Stromal cell of bone marrow (primary cell): ENCODE results near the gene CELF6.
"Not testable (repeated sequence)": the region's sequence is repeated elsewhere in the genome, so short reads cannot be mapped to it uniquely, and the experiment has no call there.

Experiments
- DNase-seq: peaks from one replicate; pipeline ENCODE4 v3.0.0-alpha.2; 2012; ENCODE audit warnings: low read depth

The CELF6 gene

GRCh38 chr15:72315706-72316370 is 4.1 kb downstream of the CELF6 start:
- no peak for DNase-seq

DNA sequence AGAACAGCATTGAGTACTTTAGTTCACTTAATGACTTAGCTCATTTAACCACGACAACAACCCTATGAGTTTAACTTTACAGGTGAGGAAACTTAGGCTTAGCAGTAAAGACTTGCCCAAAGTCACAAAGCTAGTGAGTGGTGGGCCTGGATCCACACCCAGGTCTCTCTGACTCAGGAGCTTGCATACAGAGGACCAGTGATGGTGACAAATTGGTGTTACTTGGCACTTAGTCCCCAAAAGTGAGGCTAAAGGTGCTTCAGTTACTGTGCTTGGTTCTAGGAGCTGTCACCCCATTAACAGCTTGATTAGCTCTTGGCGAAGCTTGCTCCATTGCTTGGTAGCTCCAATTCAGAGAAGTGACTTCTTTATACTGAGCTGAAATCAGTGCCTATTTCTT is 6.1 kb downstream of the CELF6 start:
- no peak for DNase-seq

DNA sequence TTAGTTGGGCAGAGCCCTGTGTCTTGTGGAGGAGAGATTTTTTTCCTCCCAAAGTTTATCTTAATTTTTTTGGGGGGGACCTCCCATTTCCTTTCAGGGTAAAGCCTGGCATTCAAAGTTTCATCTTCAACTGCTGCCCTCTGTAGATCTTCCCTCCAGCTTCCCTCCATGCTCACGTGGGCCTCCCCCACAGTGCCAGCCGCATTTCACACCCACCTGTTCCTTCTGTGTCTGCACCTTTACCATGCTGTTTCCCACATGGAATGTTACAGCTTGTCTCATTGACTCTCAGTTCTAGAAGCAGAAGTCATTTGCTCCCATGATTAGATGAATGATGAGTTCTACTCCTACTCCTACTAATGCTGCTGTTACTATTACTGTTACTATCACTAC is 6.5 kb downstream of the CELF6 start:
- DNase-seq, result no peak

DNA sequence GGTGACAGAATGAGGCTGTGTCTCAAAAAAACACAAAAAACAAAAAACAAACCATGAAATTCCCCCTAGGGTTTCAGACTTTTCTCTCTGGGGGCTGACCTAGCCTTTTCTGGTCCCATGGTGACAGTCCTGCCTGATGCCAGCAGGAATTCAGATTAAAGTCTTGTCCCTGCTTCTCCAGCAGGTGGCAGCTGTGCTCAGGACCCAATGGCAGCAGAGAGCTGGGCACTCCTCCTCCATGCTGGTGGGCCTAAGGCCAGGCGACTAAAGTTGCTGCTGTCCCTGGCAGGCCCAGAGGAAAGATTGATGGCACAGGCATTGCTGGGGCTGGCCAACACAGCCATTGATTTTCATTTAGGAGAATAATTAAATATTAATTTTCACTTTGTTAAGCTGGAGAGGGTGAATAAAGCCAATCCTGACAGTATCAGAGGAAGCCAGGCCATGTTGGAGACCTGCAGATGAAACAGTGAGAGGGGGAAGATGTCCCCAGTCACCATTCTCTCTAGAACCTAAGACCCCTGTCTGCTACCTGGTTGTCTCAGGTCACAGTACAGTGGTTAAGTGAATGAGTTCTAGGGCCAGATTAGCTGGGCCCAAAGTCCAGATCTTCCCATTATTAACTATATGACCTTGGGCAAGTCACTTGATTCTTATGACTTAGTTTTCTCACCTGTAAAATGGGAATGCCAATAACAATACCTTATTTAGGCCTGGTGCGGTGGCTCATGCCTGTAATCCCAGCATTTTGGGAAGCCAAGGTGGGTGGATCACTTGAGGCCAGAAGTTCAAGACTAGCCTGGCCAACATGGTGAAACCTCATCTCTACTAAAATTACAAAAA is 7.1 kb downstream of the CELF6 start:
- peak; percentile 47 for DNase-seq

- no peak for DNase-seq
Measured at GRCh38 chr15:72307026-72307425, 12.9 kb downstream of the CELF6 start.

DNA sequence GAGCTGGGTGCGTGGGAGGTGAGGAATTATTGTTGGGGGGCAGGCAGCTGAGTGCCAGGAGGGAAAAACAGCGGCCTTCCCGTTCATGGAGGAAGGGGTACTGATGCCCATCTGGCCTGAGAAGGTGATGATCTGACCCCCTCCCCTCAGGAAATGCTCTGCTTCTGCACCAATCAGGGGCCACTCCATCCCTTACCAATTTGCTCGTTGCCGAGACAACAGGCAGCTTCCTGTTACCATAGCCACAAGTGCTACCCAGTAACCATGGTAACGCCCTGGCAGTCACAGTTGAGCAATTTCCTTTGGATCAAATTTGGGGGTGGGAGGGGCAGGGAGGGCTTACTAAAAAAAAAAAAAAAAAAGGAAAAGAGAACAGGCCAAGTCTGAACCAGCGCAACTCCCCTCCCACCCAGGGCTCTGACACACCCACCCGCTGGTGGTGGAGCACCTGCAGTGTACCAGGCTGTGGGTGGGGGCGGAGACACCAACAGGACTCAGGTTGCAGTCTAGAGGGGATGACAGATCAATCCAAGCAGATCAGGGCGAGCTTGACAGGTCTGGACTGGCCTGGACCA is 13.7 kb downstream of the CELF6 start:
- no peak for DNase-seq

- DNase-seq, result no peak
Measured at GRCh38 chr15:72304596-72304995, 15.4 kb downstream of the CELF6 start.

- no peak for DNase-seq
Measured at GRCh38 chr15:72302955-72303354, 17.0 kb downstream of the CELF6 start.

GRCh38 chr15:72289597-72290325 is 30.2 kb downstream of the CELF6 start:
- no peak for DNase-seq

GRCh38 chr15:72288796-72289596 is 31.0 kb downstream of the CELF6 start:
- DNase-seq, result no peak

- no peak for DNase-seq
Measured at GRCh38 chr15:72285927-72286516, 33.9 kb downstream of the CELF6 start.

GRCh38 chr15:72285402-72285801 is 34.6 kb downstream of the CELF6 start:
- DNase-seq, result no peak

DNA sequence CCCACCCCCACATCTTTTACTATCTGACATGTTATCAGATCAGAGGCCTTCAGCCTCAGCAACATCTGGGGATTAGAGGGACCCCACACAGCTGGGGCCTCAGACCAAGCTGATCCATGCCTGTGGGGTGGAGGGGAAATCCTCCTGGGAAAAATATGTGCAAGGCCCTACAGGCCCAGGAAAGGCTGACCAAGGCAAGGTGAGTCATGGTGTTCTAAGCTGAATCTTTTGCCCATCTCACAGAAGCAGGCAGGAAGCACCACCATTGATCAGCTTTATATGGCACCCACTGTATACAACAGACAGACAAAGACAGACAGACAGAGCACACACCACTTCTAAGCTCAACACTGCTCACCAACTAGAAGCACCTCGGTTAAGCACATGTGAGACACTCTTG is 35.2 kb downstream of the CELF6 start:
- DNase-seq, result no peak

GRCh38 chr15:72281713-72282112 is 38.2 kb downstream of the CELF6 start:
- DNase-seq, result no peak

GRCh38 chr15:72280751-72281150 is 39.2 kb downstream of the CELF6 start:
- DNase-seq, result no peak

DNA sequence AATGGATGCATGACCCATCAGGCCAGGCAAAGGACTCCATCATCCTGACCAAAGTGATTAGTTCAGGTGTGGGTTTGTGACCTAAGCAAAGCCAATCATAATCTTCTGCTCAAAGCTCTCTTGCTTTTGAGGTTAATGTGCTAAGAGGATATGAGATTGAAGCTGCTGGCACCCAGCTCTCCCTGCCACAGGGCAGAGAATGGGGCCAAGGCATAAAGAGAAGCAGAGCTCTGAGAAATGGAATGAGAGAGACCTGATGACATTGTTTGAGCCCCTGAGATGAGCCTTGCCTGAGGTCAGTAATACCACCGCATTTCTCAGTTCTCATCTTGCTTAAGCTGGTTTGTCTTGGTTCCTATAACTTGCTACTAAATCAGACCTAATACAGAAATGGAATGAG is 41.2 kb downstream of the CELF6 start:
- no peak for DNase-seq

DNA sequence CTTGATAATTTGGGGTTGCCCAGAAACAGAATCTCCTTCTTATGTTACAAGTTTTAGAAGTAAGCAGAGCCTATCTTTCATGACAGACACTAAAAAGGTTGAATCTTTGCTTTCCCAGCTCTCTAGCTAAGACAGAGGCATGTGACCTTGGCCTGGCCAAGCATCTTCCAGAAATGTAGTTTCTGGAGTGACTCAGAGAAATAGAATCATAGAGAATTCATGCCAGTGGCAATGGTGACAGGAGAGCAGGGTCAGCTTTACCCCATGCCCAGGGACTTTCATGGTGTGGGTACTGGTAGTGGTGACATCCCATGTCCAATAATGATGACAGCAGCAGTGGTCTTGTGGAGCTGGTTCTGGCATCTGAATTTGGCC is 43.6 kb downstream of the CELF6 start:
- DNase-seq, result no peak

- not testable (repeated sequence) for DNase-seq
Measured at GRCh38 chr15:72275635-72276325, 44.2 kb downstream of the CELF6 start.

- DNase-seq, result no peak
Measured at GRCh38 chr15:72272997-72273352, 47.0 kb downstream of the CELF6 start.

DNA sequence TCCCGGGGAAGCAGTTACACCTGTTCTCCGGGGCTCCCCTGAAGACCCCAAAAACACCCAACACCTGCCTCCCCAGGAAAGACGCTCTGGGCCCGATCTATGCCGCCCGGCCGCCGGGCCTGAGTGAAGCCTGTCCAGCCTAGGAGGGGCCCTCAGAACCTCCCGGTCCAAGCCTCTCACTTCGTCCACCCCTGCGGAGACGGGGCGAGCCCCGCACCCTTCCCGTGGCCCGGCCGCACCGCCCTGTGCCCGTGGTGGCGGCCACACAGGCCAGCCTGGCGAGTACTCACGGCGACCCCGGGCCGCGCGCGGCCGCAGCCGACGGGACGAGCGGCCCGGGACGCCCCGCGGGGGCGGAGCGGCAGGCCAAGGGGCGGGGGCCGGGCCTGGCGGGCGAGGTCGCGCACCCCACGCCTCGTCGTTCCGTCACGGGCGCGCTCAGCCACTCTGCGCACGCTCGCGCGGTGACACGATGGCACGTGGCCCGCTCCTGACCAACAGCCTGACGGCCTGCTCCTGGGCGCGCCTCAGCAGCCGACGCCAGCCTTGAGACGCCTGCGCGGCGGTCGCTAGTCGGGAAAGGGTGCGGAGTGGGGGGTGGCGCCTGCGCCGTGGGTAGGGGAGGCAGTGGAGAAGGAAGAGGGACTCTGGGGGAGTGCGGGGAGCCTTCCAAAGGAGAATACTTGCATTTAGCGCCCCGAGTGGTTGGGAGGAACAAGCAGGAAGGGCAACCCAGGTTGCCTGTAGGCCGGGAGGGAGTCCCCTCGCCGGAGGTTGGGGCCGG is 47.6 kb downstream of the CELF6 start, which contains the start of gene PARP6:
PARP6 (minus strand) TSS at position 342 of the 784 bp plus-strand sequence. CDS start 5,077 bp downstream, outside the sequence.
- peak; percentile 97 for DNase-seq
